Right lobe of liver (tissue), 4 donors: ENCODE results near the gene AGO3.

Experiments
- POLR2A ChIP-seq: fragments of 450-650 bp; IDR thresholded peaks from one replicate; pipeline ENCODE4 v1.6.1; 2017; ENCODE audit warnings: antibody characterized with exemption, mild to moderate bottlenecking
- TF ChIP-seq, protein P1 (sequence below), 4 donors: fragments of 200-600 bp in 3 of 4; fragments of 450-650 bp in 1 of 4; IDR thresholded peaks; one replicate each; pipeline versions ENCODE4 v1.5.1 to v1.8.0; 2016 to 2022; ENCODE audit warnings: antibody characterized with exemption in 4 of 4, mild to moderate bottlenecking in 2 of 4
- donor health status: DM: no; HTN: no; CAD: no.
- donor health status: DM: no; HTN: no; CAD: no.
- donor health status: DM: no; HTN: yes; CAD: no.

DNA sequence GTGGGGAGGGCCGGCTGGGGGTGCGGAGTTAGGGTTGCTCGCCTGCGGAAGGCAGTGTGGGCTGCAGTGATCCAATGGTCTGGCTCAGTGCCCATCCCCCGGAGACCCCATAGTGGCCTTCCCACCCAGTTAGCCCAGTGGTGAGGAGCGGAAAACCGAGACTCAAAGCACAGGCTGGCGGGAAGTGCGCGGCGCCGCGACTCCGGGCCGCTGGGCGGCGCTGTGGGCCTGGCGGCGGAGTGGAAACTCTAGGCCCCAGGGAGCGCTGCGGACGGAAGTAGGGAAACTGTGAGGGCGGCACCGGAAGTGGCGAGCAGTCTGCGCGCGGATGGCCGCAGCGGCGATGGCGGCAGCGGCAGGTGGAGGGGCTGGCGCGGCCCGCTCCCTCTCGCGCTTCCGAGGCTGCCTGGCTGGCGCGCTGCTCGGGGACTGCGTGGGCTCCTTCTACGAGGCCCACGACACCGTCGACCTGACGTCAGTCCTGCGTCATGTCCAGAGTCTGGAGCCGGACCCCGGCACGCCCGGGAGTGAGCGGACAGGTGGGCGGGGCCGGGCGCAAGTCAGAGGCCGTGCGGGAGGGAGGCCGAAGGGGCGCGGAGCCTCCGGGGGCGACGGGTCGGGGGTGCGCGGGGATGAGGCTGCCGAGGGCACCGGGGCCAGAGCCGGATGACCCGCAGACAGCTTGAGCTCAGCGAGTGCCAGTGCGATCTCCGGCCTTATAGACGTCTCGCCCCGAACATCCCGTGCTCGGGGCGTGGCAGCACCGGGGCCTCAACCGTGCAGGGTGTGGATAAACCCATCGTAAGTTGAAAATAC, 157.9 kb downstream of the AGO3 start, which contains the start of gene ADPRS:
- TF ChIP-seq, protein P1, sequence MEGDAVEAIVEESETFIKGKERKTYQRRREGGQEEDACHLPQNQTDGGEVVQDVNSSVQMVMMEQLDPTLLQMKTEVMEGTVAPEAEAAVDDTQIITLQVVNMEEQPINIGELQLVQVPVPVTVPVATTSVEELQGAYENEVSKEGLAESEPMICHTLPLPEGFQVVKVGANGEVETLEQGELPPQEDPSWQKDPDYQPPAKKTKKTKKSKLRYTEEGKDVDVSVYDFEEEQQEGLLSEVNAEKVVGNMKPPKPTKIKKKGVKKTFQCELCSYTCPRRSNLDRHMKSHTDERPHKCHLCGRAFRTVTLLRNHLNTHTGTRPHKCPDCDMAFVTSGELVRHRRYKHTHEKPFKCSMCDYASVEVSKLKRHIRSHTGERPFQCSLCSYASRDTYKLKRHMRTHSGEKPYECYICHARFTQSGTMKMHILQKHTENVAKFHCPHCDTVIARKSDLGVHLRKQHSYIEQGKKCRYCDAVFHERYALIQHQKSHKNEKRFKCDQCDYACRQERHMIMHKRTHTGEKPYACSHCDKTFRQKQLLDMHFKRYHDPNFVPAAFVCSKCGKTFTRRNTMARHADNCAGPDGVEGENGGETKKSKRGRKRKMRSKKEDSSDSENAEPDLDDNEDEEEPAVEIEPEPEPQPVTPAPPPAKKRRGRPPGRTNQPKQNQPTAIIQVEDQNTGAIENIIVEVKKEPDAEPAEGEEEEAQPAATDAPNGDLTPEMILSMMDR (IDR thresholded peaks at IDR 0.05) = peak; percentile 98 to 99 (median 99)
- TF ChIP-seq POLR2A = peak; percentile 86
